SK-N-SH treated with all-trans-retinoic acid at 6 μM for 48 hours (cell line): Measurements from ENCODE around the gene PRKG1.

Source experiments
- CREB5 ChIP-seq: fragments of 250-450 bp; sonication (Bioruptor Pico); IDR thresholded peaks from 2 replicates; pipeline ENCODE4 v1.5.1; 2020; ENCODE audit warnings: low read depth, mild to moderate bottlenecking, moderate library complexity
- CSDC2 ChIP-seq: fragments of 250-450 bp; sonication (Bioruptor Pico); IDR thresholded peaks from 2 replicates; pipeline ENCODE4 v1.5.0; 2020; ENCODE audit warnings: mild to moderate bottlenecking, moderate library complexity
- CSRNP3 ChIP-seq: fragments of 250-450 bp; sonication (Bioruptor Pico); IDR thresholded peaks from 2 replicates; pipeline ENCODE4 v1.5.1; 2021; ENCODE audit warnings: mild to moderate bottlenecking, moderate library complexity
- SNAI2 ChIP-seq: fragments of 250-450 bp; sonication (Bioruptor Pico); IDR thresholded peaks from 2 replicates; pipeline ENCODE4 v1.5.0; 2020; ENCODE audit warnings: mild to moderate bottlenecking, moderate library complexity
- TCF4 ChIP-seq: fragments of 250-450 bp; sonication (Bioruptor Pico); IDR thresholded peaks from 2 replicates; pipeline ENCODE4 v1.8.0; 2021; ENCODE audit warnings: mild to moderate bottlenecking, moderate library complexity, borderline replicate concordance
- ZFP3 ChIP-seq: fragments of 250-450 bp; sonication (Bioruptor Pico); IDR thresholded peaks from 2 replicates; pipeline ENCODE4 v1.5.0; 2020; ENCODE audit warnings: mild to moderate bottlenecking, moderate library complexity
- ZNF70 ChIP-seq: fragments of 450-650 bp; formaldehyde crosslinking; IDR thresholded peaks from 2 replicates; pipeline ENCODE4 v1.5.0; 2020; ENCODE audit warnings: mild to moderate bottlenecking, moderate library complexity

DNA sequence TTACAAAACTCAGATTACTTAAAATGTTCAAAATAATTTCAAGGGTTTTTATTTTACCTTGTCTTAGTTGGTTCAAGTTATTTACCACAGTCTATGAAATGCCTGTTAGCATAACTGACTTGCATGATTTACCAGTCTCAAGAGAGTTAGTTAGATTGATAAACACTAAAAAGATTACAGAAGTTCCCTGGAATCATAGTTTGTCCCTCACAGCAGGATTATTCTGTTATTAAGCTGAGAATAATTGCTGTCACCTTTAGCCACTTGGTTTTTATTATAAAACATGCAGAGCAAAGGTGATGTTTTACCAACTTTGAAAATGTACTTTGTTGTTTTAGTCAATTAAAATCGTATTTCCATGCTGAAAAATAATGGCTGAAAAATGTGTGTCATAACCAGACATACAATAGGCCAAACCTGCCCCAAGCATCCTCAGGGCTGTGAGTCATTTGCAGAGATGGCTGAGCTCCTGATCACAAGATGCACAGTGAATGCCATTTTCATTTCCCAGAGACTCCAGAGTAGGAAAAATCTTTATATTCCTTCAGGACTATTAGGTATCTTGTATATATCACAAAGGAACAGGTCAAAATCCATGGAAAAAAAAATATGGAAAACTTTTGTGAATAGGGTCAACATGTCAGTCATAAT is 1152.0 kb downstream of the PRKG1 start:
- no peak for TF ChIP-seq SNAI2 (CRISPR knock-in tag)
- no peak for TF ChIP-seq CREB5 (CRISPR knock-in tag)
- no peak for TF ChIP-seq ZFP3
- TF ChIP-seq CSDC2 (CRISPR knock-in tag) = no peak
- no peak for TF ChIP-seq ZNF70 (CRISPR knock-in tag)
- TF ChIP-seq CSRNP3 (CRISPR knock-in tag) = no peak
- no peak for TF ChIP-seq TCF4 (CRISPR knock-in tag)
